ENCODE results near the gene BRK1.
A peak's percentile ranks its signal among the peaks of the same experiment; 100 is the strongest.

GRCh38 chr3:10160925-10161324 lies 45.5 kb downstream of the BRK1 start:
- peak; percentile 1 for TF ChIP-seq CTCF (IDR thresholded peaks at IDR 0.05; ENCODE audit: low read depth, low read length)
- TF ChIP-seq POLR2A (IDR thresholded peaks at IDR 0.05; ENCODE audit: extremely low read depth, insufficient read length): no peak
- no peak for TF ChIP-seq MAX (IDR thresholded peaks at IDR 0.05; ENCODE audit: low read depth, low read length)

All from NB4 (cell line).